ENCODE measurements around the gene CISH. TPM values are rescaled to one million over a fixed set of nuclear protein-coding genes. Genes with fewer than 3 reads are reported as not detected.

CISH gene
- total and polyA plus RNA-seq, 9 donors, result 3.9 to 15.5 (median 12.9) TPM

- H3K4me3 ChIP-seq (ENCODE audit: low read length), result no peak overlapping the region
- DNase-seq, result no peak
- H3K27ac ChIP-seq (ENCODE audit: low read length), result no peak overlapping the region
- no peaks in the 10 kb centered on the region for H3K27me3 ChIP-seq (ENCODE audit: control insufficient read depth, insufficient read depth, low read length)
- WGBS (ENCODE audit: insufficient coverage), result 73% methylated on average over 1 of the region's 2 CpGs
- H3K4me1 ChIP-seq (ENCODE audit: control insufficient read depth, insufficient read depth, low read length), result peaks cover 26% of the 10 kb centered on the region
- no peaks in the 10 kb centered on the region for H3K9me3 ChIP-seq (replicated peaks; ENCODE audit: control insufficient read depth, low read depth, low read length)
- H3K36me3 ChIP-seq (ENCODE audit: control insufficient read depth, insufficient read depth, low read length), result peaks cover 21% of the 10 kb centered on the region
Measured at GRCh38 chr3:50563867-50564266, 47.7 kb downstream of the CISH start.

- H3K27ac ChIP-seq (ENCODE audit: low read length), result no peak overlapping the region
- no peaks in the 10 kb centered on the region for H3K27me3 ChIP-seq (ENCODE audit: control insufficient read depth, insufficient read depth, low read length)
- H3K9me3 ChIP-seq (replicated peaks; ENCODE audit: control insufficient read depth, low read depth, low read length), result no peaks in the 10 kb centered on the region
- peaks cover 21% of the 10 kb centered on the region for H3K36me3 ChIP-seq (ENCODE audit: control insufficient read depth, insufficient read depth, low read length)
- DNase-seq, result no peak
- WGBS (ENCODE audit: insufficient coverage), result 45% methylated on average over 2 of the region's 2 CpGs
- H3K4me3 ChIP-seq (ENCODE audit: low read length), result no peak overlapping the region
- peaks cover 25% of the 10 kb centered on the region for H3K4me1 ChIP-seq (ENCODE audit: control insufficient read depth, insufficient read depth, low read length)
Measured at GRCh38 chr3:50562861-50563260, 48.7 kb downstream of the CISH start.

- no peaks in the 10 kb centered on the region for H3K9me3 ChIP-seq (replicated peaks; ENCODE audit: control insufficient read depth, low read depth, low read length)
- H3K27ac ChIP-seq (ENCODE audit: low read length), result no peak overlapping the region
Measured at GRCh38 chr3:50559702-50560101, 51.9 kb downstream of the CISH start.

GRCh38 chr3:50557915-50558314 is 53.7 kb downstream of the CISH start:
- WGBS (ENCODE audit: insufficient coverage), result 50% methylated on average over 1 of the region's 7 CpGs
- peak; percentile 65 for DNase-seq

More at GRCh38 chr3:50559702-50560101, 51.9 kb downstream of the CISH start:
- Histone ChIP-seq H3K4me3 (ENCODE audit: low read length) (no peak overlapping the region), H3K36me3 (ENCODE audit: control insufficient read depth, insufficient read depth, low read length) (peaks cover 14% of the 10 kb centered on the region), H3K4me1 (ENCODE audit: control insufficient read depth, insufficient read depth, low read length) (peaks cover 32% of the 10 kb centered on the region), H3K27me3 (ENCODE audit: control insufficient read depth, insufficient read depth, low read length) (peaks cover 2% of the 10 kb centered on the region)
- DNase-seq, result no peak

GRCh38 chr3:50557106-50557505 is 54.5 kb downstream of the CISH start:
- peaks cover 10% of the 10 kb centered on the region for H3K36me3 ChIP-seq (ENCODE audit: control insufficient read depth, insufficient read depth, low read length)
- no peaks in the 10 kb centered on the region for H3K9me3 ChIP-seq (replicated peaks; ENCODE audit: control insufficient read depth, low read depth, low read length)
- peaks cover 2% of the 10 kb centered on the region for H3K27me3 ChIP-seq (ENCODE audit: control insufficient read depth, insufficient read depth, low read length)
- H3K27ac ChIP-seq (ENCODE audit: low read length), result no peak overlapping the region
- H3K4me1 ChIP-seq (ENCODE audit: control insufficient read depth, insufficient read depth, low read length), result peaks cover 32% of the 10 kb centered on the region
- no peak overlapping the region for H3K4me3 ChIP-seq (ENCODE audit: low read length)
- WGBS (ENCODE audit: insufficient coverage), result 80% methylated on average over 1 of the region's 8 CpGs
- no peak for DNase-seq

More at GRCh38 chr3:50557915-50558314, 53.7 kb downstream of the CISH start:
- peaks cover 2% of the 10 kb centered on the region for H3K27me3 ChIP-seq (ENCODE audit: control insufficient read depth, insufficient read depth, low read length)
- no peak overlapping the region for H3K4me3 ChIP-seq (ENCODE audit: low read length)
- peaks cover 30% of the 10 kb centered on the region for H3K4me1 ChIP-seq (ENCODE audit: control insufficient read depth, insufficient read depth, low read length)
- H3K9me3 ChIP-seq (replicated peaks; ENCODE audit: control insufficient read depth, low read depth, low read length), result no peaks in the 10 kb centered on the region
- H3K36me3 ChIP-seq (ENCODE audit: control insufficient read depth, insufficient read depth, low read length), result peaks cover 10% of the 10 kb centered on the region
- peak overlapping the region; percentile 49 for H3K27ac ChIP-seq (ENCODE audit: low read length)

Other genes with a start within 250 kb of the CISH start
- gene CACNA2D2, start 108.1 kb downstream of the CISH start, total RNA-seq, result 3.0 TPM
- gene CACNA2D2, start 108.1 kb downstream of the CISH start, polyA plus RNA-seq (ENCODE audit: insufficient read depth in 1 of 8, insufficient read length in 8 of 8, low replicate concordance in 1 of 8), result 10 to 100 TPM in 3 of 8 donors, 1 to 10 TPM in 5; 6.1 to 12.6 (median 9.4) TPM
- gene C3orf18, start 44.0 kb downstream of the CISH start, total RNA-seq, result 23.1 TPM
- 10 to 100 TPM; 15.7 to 23.4 (median 19.1) TPM for gene C3orf18, start 44.0 kb downstream of the CISH start, polyA plus RNA-seq (ENCODE audit: insufficient read depth in 1 of 8, insufficient read length in 8 of 8, low replicate concordance in 1 of 8)
- gene HEMK1, start 42.3 kb downstream of the CISH start, total RNA-seq, result 16.6 TPM
- gene HEMK1, start 42.3 kb downstream of the CISH start, polyA plus RNA-seq (ENCODE audit: insufficient read depth in 1 of 8, insufficient read length in 8 of 8, low replicate concordance in 1 of 8), result 10 to 100 TPM; 12.9 to 21.5 (median 16.9) TPM
- gene MAPKAPK3, start 5.4 kb upstream of the CISH start, total RNA-seq, result 27.7 TPM
- 10 to 100 TPM; 14.2 to 32.6 (median 28.3) TPM for gene MAPKAPK3, start 5.4 kb upstream of the CISH start, polyA plus RNA-seq (ENCODE audit: insufficient read depth in 1 of 8, insufficient read length in 8 of 8, low replicate concordance in 1 of 8)
- 0.18 TPM for gene DOCK3, start 63.2 kb upstream of the CISH start, total RNA-seq
- under 1 TPM; 0.08 to 0.48 (median 0.16) TPM for gene DOCK3, start 63.2 kb upstream of the CISH start, polyA plus RNA-seq (ENCODE audit: insufficient read depth in 1 of 8, insufficient read length in 8 of 8, low replicate concordance in 1 of 8)